H1 (cell line): ENCODE results near the gene PDZK1IP1. TPM values are rescaled to one million over a fixed set of nuclear protein-coding genes. Genes with fewer than 3 reads are reported as not detected.
"Not testable (repeated sequence)": the region's sequence is repeated elsewhere in the genome, so short reads cannot be mapped to it uniquely, and the experiment has no call there.

Experiments
- CTCF ChIA-PET: fragments of 300-600 bp; sonication (Branson Sonifier 250); formaldehyde crosslinking; loops from one replicate; lab custom pipeline; 2021; ENCODE audit not compliant: partially characterized antibody; lab: Charles Lee
- POLR2A ChIA-PET: fragments of 300-600 bp; sonication (Branson Sonifier 250); formaldehyde crosslinking; loops from one replicate; lab custom pipeline; 2021; ENCODE audit warnings: inconsistent platforms; ENCODE audit not compliant: partially characterized antibody; lab: Charles Lee
- DNase-seq, 2 experiments: peaks; one replicate each; pipeline versions ENCODE4 v3.0.0 to v3.0.0-alpha.2; 2010 to 2022; ENCODE audit warnings: low spot score in 2 of 2, low read depth in 1 of 2, mixed read lengths in 1 of 2
- FAIRE-seq: peaks from 2 replicates; lab custom pipeline; 2011; peaks lifted over from hg19 to GRCh38; lab: Jason Lieb, UNC
- H2AFZ ChIP-seq: 2 replicates; pipeline ENCODE4 v1.8.1; 2012; ENCODE audit warnings: low read length, inconsistent platforms
- H2AK5ac ChIP-seq: 2 replicates; pipeline ENCODE4 v1.6.1; 2013; ENCODE audit warnings: low read depth, low read length
- H2BK120ac ChIP-seq: replicated peaks from 2 replicates; pipeline ENCODE3; 2013; ENCODE audit warnings: low read depth, low read length, inconsistent platforms
- H2BK12ac ChIP-seq: 2 replicates; pipeline ENCODE4 v1.6.1; 2013; ENCODE audit warnings: low read depth, low read length
- H2BK15ac ChIP-seq: 2 replicates; pipeline ENCODE4 v1.6.1; 2013; ENCODE audit warnings: low read length
- H2BK20ac ChIP-seq: 2 replicates; pipeline ENCODE4 v1.6.1; 2013; ENCODE audit warnings: low read length
- H2BK5ac ChIP-seq: 2 replicates; pipeline ENCODE4 v1.6.1; 2013; ENCODE audit warnings: low read depth, low read length
- H3K14ac ChIP-seq: 2 replicates; pipeline ENCODE4 v1.6.1; 2013; ENCODE audit warnings: inconsistent platforms; ENCODE audit not compliant: insufficient read length
- H3K18ac ChIP-seq: 2 replicates; pipeline ENCODE4 v1.6.1; 2013; ENCODE audit warnings: low read length; ENCODE audit errors: extremely low read depth
- H3K23ac ChIP-seq: 2 replicates; pipeline ENCODE4 v1.6.1; 2013; ENCODE audit warnings: inconsistent platforms; ENCODE audit not compliant: insufficient read length
- H3K23me2 ChIP-seq: 2 replicates; pipeline ENCODE4 v1.6.1; 2013; ENCODE audit warnings: low read depth, low read length
- H3K27ac ChIP-seq: 2 replicates; pipeline ENCODE4 v1.6.1; 2011; ENCODE audit warnings: low read depth, low read length, inconsistent platforms
- H3K27me3 ChIP-seq, 4 experiments: replicated peaks in 1 of 4; 1 replicate in 1 of 4; 2 replicates in 3 of 4; pipeline versions ENCODE4 v1.6.1 to v1.8.1; 2011 to 2013; ENCODE audit warnings: low read length in 3 of 4, mild to moderate bottlenecking in 3 of 4, inconsistent platforms in 2 of 4, mixed read lengths in 2 of 4, moderate library complexity in 1 of 4; ENCODE audit not compliant: control insufficient read depth in 3 of 4, insufficient read depth in 3 of 4; ENCODE audit errors: extremely low read depth in 1 of 4
- H3K36me3 ChIP-seq, 4 experiments: 2 replicates each; pipeline versions ENCODE4 v1.6.1 to v1.8.1; 2011 to 2013; ENCODE audit warnings: mild to moderate bottlenecking in 4 of 4, low read length in 3 of 4, moderate library complexity in 2 of 4, control low read depth in 1 of 4, inconsistent platforms in 1 of 4; ENCODE audit not compliant: insufficient read depth in 4 of 4, control insufficient read depth in 2 of 4
- H3K4ac ChIP-seq: replicated peaks from 2 replicates; pipeline ENCODE3; 2013; ENCODE audit warnings: low read length, low read depth, mixed read lengths, inconsistent platforms; ENCODE audit not compliant: insufficient read length
- H3K4me1 ChIP-seq, 4 experiments: replicated peaks in 1 of 4; 1 replicate in 1 of 4; 2 replicates in 3 of 4; pipeline versions ENCODE4 v1.6.1 to v1.8.1; 2011 to 2013; ENCODE audit warnings: low read length in 3 of 4, inconsistent platforms in 2 of 4, mixed read lengths in 1 of 4; ENCODE audit not compliant: insufficient read depth in 4 of 4, control insufficient read depth in 3 of 4
- H3K4me2 ChIP-seq, 2 experiments: 2 replicates each; pipeline versions ENCODE4 v1.6.1 to v1.8.1; 2011 to 2013; ENCODE audit warnings: low read depth in 2 of 2, low read length in 2 of 2, control low read depth in 1 of 2, inconsistent platforms in 1 of 2, mild to moderate bottlenecking in 1 of 2; ENCODE audit not compliant: insufficient read depth in 1 of 2
- H3K4me3 ChIP-seq, 4 experiments: fragments of 200-600, 300-600 bp in 1 of 4; sonication (generic), shearing (Covaris generic), sonication (Bioruptor Twin) in 1 of 4; 2 replicates each; pipeline versions ENCODE4 v1.5.1 to v1.8.1; 2011 to 2016; ENCODE audit warnings: low read length in 4 of 4, low read depth in 3 of 4, control low read depth in 2 of 4, inconsistent platforms in 2 of 4, mild to moderate bottlenecking in 2 of 4, mixed read lengths in 1 of 4, moderate library complexity in 1 of 4; ENCODE audit not compliant: insufficient read depth in 2 of 4; ENCODE audit errors: extremely low read depth in 1 of 4
- H3K56ac ChIP-seq: replicated peaks from 2 replicates; pipeline ENCODE3; 2013; ENCODE audit warnings: low read depth, mild to moderate bottlenecking, mixed read lengths, low read length, inconsistent platforms; ENCODE audit not compliant: insufficient read length
- H3K79me1 ChIP-seq: 2 replicates; pipeline ENCODE4 v1.6.1; 2013; ENCODE audit warnings: low read depth, low read length, control low read depth
- H3K79me2 ChIP-seq, 2 experiments: 2 replicates each; pipeline versions ENCODE4 v1.6.1 to v1.8.1; 2012 to 2013; ENCODE audit warnings: low read length in 2 of 2, mild to moderate bottlenecking in 2 of 2, inconsistent platforms in 1 of 2; ENCODE audit not compliant: insufficient read depth in 2 of 2, control insufficient read depth in 1 of 2
- H3K9ac ChIP-seq, 4 experiments: replicated peaks in 1 of 4; 1 replicate in 1 of 4; 2 replicates in 3 of 4; pipeline versions ENCODE4 v1.6.1 to v1.8.1; 2011 to 2013; ENCODE audit warnings: low read depth in 3 of 4, low read length in 3 of 4, control low read depth in 2 of 4, mild to moderate bottlenecking in 2 of 4, moderate library complexity in 2 of 4, inconsistent platforms in 1 of 4; ENCODE audit errors: extremely low read depth in 1 of 4
- H3K9me3 ChIP-seq, 2 experiments: 2 replicates each; pipeline versions ENCODE4 v1.6.1 to v1.8.1; 2012 to 2013; ENCODE audit warnings: mild to moderate bottlenecking in 2 of 2, moderate library complexity in 2 of 2, control low read depth in 1 of 2, inconsistent platforms in 1 of 2, low read depth in 1 of 2, low read length in 1 of 2, mixed read lengths in 1 of 2; ENCODE audit not compliant: insufficient read depth in 2 of 2
- H4K20me1 ChIP-seq, 2 experiments: replicated peaks in 1 of 2; 2 replicates each; pipeline versions ENCODE3 to v1.8.1; 2011 to 2013; ENCODE audit warnings: inconsistent platforms in 2 of 2, low read length in 2 of 2, mild to moderate bottlenecking in 1 of 2; ENCODE audit not compliant: insufficient read depth in 2 of 2, control insufficient read depth in 1 of 2
- H4K5ac ChIP-seq: 2 replicates; pipeline ENCODE4 v1.6.1; 2013; ENCODE audit warnings: low read length, low read depth, mixed read lengths, inconsistent platforms; ENCODE audit not compliant: insufficient read length
- H4K8ac ChIP-seq: 2 replicates; pipeline ENCODE4 v1.8.0; 2013; ENCODE audit warnings: mild to moderate bottlenecking, moderate library complexity, low read length, inconsistent platforms; ENCODE audit not compliant: insufficient read depth; ENCODE audit errors: extremely low read depth
- H4K91ac ChIP-seq: replicated peaks from 2 replicates; pipeline ENCODE3; 2013; ENCODE audit warnings: low read length, mixed read lengths, inconsistent platforms; ENCODE audit not compliant: insufficient read length
- WGBS, 2 experiments: shearing (Covaris generic) in 1 of 2; methylation state at CpG; one replicate each; pipeline versions ENCODE4 v1.1.6 to v1.1.7; 2013 to 2015; ENCODE audit warnings: low lambda C conversion rate in 2 of 2, mixed read lengths in 2 of 2, inconsistent platforms in 1 of 2, low coverage in 1 of 2, missing lambda C conversion rate in 1 of 2; ENCODE audit not compliant: insufficient replicate concordance in 2 of 2, insufficient coverage in 1 of 2, insufficient read length in 1 of 2; ENCODE audit errors: extremely low coverage in 1 of 2, missing lambda C conversion rate in 1 of 2; 5-methylcytosine and 5-hydroxymethylcytosine counted together
- polyA plus RNA-seq, 7 experiments: library from polyadenylated mRNA; depleted of rRNA in 3 of 7; stranded (reverse) in 5 of 7; unstranded in 2 of 7; fragments of >200 nt in 5 of 7; fragments of 200-250 nt in 2 of 7; gene quantifications; 1 replicate in 5 of 7; 2 replicates in 1 of 7; 4 replicates in 1 of 7; pipeline versions ENCODE4 v1.2.1 to v1.2.3, GENCODE V29; 2011 to 2013; ENCODE audit warnings: missing spikeins in 2 of 7, mixed read lengths in 2 of 7
- total RNA-seq: library from RNA; stranded (reverse); fragmentation: NEBNext Ultra II Directional; extraction: Animal tissue kit (Norgen Biotek cat#: 25700); gene quantifications from 2 replicates; pipeline ENCODE4 v1.2.1, GENCODE V29; 2021

PDZK1IP1 gene
- total and polyA plus RNA-seq, 2 of the 8 experiments (the other 6 are each of a cell fraction or from before 2014, with no cell fraction given), result 0.17 TPM; not detected in 1

DNA sequence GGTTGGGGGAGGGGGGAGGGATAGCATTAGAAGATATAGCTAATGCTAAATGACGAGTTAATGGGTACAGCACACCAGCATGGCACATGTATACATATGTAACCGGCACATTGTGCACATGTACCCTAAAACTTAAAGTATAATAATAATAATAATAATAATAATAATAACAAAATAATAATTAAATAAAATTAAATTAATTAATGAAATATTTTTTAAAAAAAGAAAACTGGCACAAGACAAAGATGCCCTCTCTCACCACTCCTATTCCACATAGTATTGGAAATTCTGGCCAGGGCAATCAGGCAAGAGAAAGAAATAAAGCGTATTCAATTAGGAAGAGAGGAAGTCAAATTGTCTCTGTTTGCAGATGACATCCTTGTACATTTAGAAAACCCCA, 31.9 kb downstream of the PDZK1IP1 start:
- FAIRE-seq, result not testable (repeated sequence)

DNA sequence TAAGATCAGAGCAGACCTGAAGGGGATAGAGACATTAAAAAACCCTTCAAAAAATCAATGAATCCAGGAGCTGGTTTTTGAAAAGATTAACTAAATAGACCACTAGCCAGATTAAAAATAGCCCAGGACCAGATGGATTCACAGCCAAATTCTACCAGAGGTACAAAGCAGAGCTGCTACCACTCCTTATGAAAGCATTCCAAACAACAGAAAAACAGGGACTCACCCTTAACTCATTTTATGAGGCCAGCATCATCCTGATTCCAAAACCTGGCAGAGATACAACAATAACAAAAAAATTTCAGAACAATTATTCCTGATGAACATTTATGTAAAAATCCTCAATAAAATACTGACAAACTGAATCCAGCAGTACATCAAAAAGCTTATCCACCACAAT, 33.4 kb downstream of the PDZK1IP1 start:
- H2BK12ac ChIP-seq, H3K79me1 ChIP-seq, H3K23ac ChIP-seq, H4K5ac ChIP-seq, H2BK120ac ChIP-seq, H3K36me3 ChIP-seq, H3K4me1 ChIP-seq, H3K27ac ChIP-seq, DNase-seq, H3K18ac ChIP-seq, H2BK15ac ChIP-seq, H4K91ac ChIP-seq, H3K4me2 ChIP-seq, H3K23me2 ChIP-seq, H2BK5ac ChIP-seq, H3K27me3 ChIP-seq, H3K14ac ChIP-seq, H2BK20ac ChIP-seq, H2AK5ac ChIP-seq, H4K20me1 ChIP-seq, H2AFZ ChIP-seq, H3K4ac ChIP-seq, POLR2A ChIA-PET, H3K79me2 ChIP-seq, H3K56ac ChIP-seq, H3K4me3 ChIP-seq, H3K9ac ChIP-seq, FAIRE-seq, H4K8ac ChIP-seq, H3K9me3 ChIP-seq: not testable (repeated sequence)
- CTCF ChIA-PET, result interaction anchor here (0.7 to 1.8 kb wide), 4 partner anchors 9 to 283 kb away, joined by 3 to 5 read pairs (median 4); no protein-coding TSS in a partner anchor

More for the DNA sequence above, 31.9 kb downstream of the PDZK1IP1 start:
- H2BK15ac ChIP-seq, H3K14ac ChIP-seq, H3K4me2 ChIP-seq, H3K4me3 ChIP-seq, H3K9ac ChIP-seq, DNase-seq, H3K4ac ChIP-seq, POLR2A ChIA-PET, H4K8ac ChIP-seq, H3K18ac ChIP-seq, H3K36me3 ChIP-seq, H2AFZ ChIP-seq, H3K56ac ChIP-seq, H2BK5ac ChIP-seq, H3K23ac ChIP-seq, H3K23me2 ChIP-seq, H2BK12ac ChIP-seq, H4K20me1 ChIP-seq, H3K9me3 ChIP-seq, H3K4me1 ChIP-seq, H4K91ac ChIP-seq, H3K27me3 ChIP-seq, H3K79me1 ChIP-seq, H2AK5ac ChIP-seq, H4K5ac ChIP-seq, H3K27ac ChIP-seq, H3K79me2 ChIP-seq, H2BK120ac ChIP-seq, H2BK20ac ChIP-seq: not testable (repeated sequence)
- CTCF ChIA-PET, result interaction anchor here (0.7 to 1.4 kb wide), 3 partner anchors 14 to 68 kb away, joined by 4 read pairs; no protein-coding TSS in a partner anchor
- 92% methylated on average over 2 of the region's 3 CpGs; no CpG with 5 or more reads in 1 of the 2 experiments for WGBS, 2 experiments
